Measurements from ENCODE around the gene TTLL4.

Gene TTLL4

DNA sequence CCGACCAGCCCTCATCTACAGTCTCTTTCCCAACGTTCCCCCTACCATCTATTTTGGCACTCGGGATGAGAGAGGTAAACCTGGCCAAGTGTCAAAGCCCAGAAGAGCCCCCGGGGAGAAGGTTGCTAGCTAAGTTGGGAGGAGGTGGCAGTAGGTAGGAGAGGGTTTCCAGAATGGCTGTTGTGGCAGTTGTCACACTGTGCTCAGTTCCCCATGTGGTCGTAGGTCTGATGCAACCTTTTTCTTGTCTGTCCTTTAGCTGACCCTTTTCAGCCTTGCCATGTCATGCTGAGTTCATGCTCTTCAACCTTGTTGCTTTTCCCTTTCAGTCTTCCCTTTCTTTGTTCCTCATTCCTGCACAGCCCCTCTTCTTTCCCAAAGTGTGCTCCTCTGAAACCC, 34.5 kb downstream of the TTLL4 start:
- H3K4me3 ChIP-seq (ENCODE audit: low read length, poor library complexity, severe bottlenecking) = no peak overlapping the region
- H3K9me2 ChIP-seq (replicated peaks; ENCODE audit: low read depth, low read length) = no peaks in the 10 kb centered on the region
- H3K4me1 ChIP-seq (ENCODE audit: insufficient read depth, low read length, poor library complexity, severe bottlenecking) = no peaks in the 10 kb centered on the region
- TF ChIP-seq EZH2phosphoT487 (IDR thresholded peaks at IDR 0.05; ENCODE audit: borderline replicate concordance) (no peak), CTCF (conservative IDR thresholded peaks at IDR 0.05; ENCODE audit: low read length) (no peak)
- H3K79me2 ChIP-seq (ENCODE audit: insufficient read depth, low read length) = no peaks in the 10 kb centered on the region
- H3K9me3 ChIP-seq (ENCODE audit: insufficient read depth, low read depth, low read length) = no peaks in the 10 kb centered on the region
- no peaks in the 10 kb centered on the region for H3F3A ChIP-seq (ENCODE audit: low read depth)
- H2AFZ ChIP-seq (ENCODE audit: low read length) = no peak overlapping the region
- no peaks in the 10 kb centered on the region for H4K20me1 ChIP-seq (ENCODE audit: insufficient read depth, low read length, poor library complexity, severe bottlenecking)
- no peak overlapping the region for H3K4me2 ChIP-seq (ENCODE audit: low read depth, low read length, poor library complexity, severe bottlenecking)
- H3K27me3 ChIP-seq (ENCODE audit: insufficient read depth, low read length, poor library complexity, severe bottlenecking) = no peaks in the 10 kb centered on the region
- no peak overlapping the region for H3K9ac ChIP-seq (ENCODE audit: low read depth, low read length, poor library complexity, severe bottlenecking)
- peaks cover 81% of the 10 kb centered on the region for H3K36me3 ChIP-seq (ENCODE audit: insufficient read depth, low read length)

GRCh38 chr2:218745559-218746469, 35.2 kb downstream of the TTLL4 start:
- no peak overlapping the region for H3K9ac ChIP-seq (ENCODE audit: low read depth, low read length, poor library complexity, severe bottlenecking)
- no peaks in the 10 kb centered on the region for H3K79me2 ChIP-seq (ENCODE audit: insufficient read depth, low read length)
- TF ChIP-seq EZH2phosphoT487 (IDR thresholded peaks at IDR 0.05; ENCODE audit: borderline replicate concordance) (no peak), CTCF (conservative IDR thresholded peaks at IDR 0.05; ENCODE audit: low read length) (no peak)
- H4K20me1 ChIP-seq (ENCODE audit: insufficient read depth, low read length, poor library complexity, severe bottlenecking) = no peaks in the 10 kb centered on the region
- no peaks in the 10 kb centered on the region for H3K27me3 ChIP-seq (ENCODE audit: insufficient read depth, low read length, poor library complexity, severe bottlenecking)
- no peaks in the 10 kb centered on the region for H3K9me2 ChIP-seq (replicated peaks; ENCODE audit: low read depth, low read length)
- no peaks in the 10 kb centered on the region for H3K4me1 ChIP-seq (ENCODE audit: insufficient read depth, low read length, poor library complexity, severe bottlenecking)
- H3K4me3 ChIP-seq (ENCODE audit: low read length, poor library complexity, severe bottlenecking) = no peak overlapping the region
- H3K9me3 ChIP-seq (ENCODE audit: insufficient read depth, low read depth, low read length) = no peaks in the 10 kb centered on the region
- H3F3A ChIP-seq (ENCODE audit: low read depth) = no peaks in the 10 kb centered on the region
- H2AFZ ChIP-seq (ENCODE audit: low read length) = no peak overlapping the region
- H3K36me3 ChIP-seq (ENCODE audit: insufficient read depth, low read length) = peaks cover 81% of the 10 kb centered on the region
- no peak overlapping the region for H3K4me2 ChIP-seq (ENCODE audit: low read depth, low read length, poor library complexity, severe bottlenecking)

DNA sequence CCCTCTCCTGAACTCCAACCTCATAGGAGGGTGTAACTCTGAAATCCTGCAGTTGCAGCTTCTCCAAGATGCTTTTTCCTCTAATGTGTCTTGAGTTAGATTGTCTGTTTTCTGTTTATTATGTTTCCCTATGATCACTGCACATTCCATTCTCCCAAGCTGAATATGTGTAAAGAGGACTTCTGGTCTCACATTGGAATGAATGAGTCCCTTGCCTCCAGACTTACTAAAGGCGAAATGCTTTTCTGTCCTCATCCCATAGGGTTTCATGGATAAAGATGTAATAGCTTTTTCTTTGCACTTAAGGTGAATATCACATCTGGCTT, 35.8 kb downstream of the TTLL4 start:
- no peaks in the 10 kb centered on the region for H3K9me2 ChIP-seq (replicated peaks; ENCODE audit: low read depth, low read length)
- H3K4me1 ChIP-seq (ENCODE audit: insufficient read depth, low read length, poor library complexity, severe bottlenecking) = no peaks in the 10 kb centered on the region
- H3F3A ChIP-seq (ENCODE audit: low read depth) = no peaks in the 10 kb centered on the region
- no peaks in the 10 kb centered on the region for H3K79me2 ChIP-seq (ENCODE audit: insufficient read depth, low read length)
- H3K9me3 ChIP-seq (ENCODE audit: insufficient read depth, low read depth, low read length) = no peaks in the 10 kb centered on the region
- H3K4me2 ChIP-seq (ENCODE audit: low read depth, low read length, poor library complexity, severe bottlenecking) = no peak overlapping the region
- H3K9ac ChIP-seq (ENCODE audit: low read depth, low read length, poor library complexity, severe bottlenecking) = no peak overlapping the region
- H3K36me3 ChIP-seq (ENCODE audit: insufficient read depth, low read length) = peaks cover 80% of the 10 kb centered on the region
- TF ChIP-seq EZH2phosphoT487 (IDR thresholded peaks at IDR 0.05; ENCODE audit: borderline replicate concordance) (no peak), CTCF (conservative IDR thresholded peaks at IDR 0.05; ENCODE audit: low read length) (no peak)
- H4K20me1 ChIP-seq (ENCODE audit: insufficient read depth, low read length, poor library complexity, severe bottlenecking) = no peaks in the 10 kb centered on the region
- no peaks in the 10 kb centered on the region for H3K27me3 ChIP-seq (ENCODE audit: insufficient read depth, low read length, poor library complexity, severe bottlenecking)
- H2AFZ ChIP-seq (ENCODE audit: low read length) = no peak overlapping the region
- no peak overlapping the region for H3K4me3 ChIP-seq (ENCODE audit: low read length, poor library complexity, severe bottlenecking)

All from Loucy (cell line).